ENCODE data around the gene GRM7. TPM values are rescaled to one million over a fixed set of nuclear protein-coding genes. Genes with fewer than 3 reads are reported as not detected.
A peak's percentile ranks its signal among the peaks of the same experiment; 100 is the strongest.

Gene GRM7
- total and polyA plus RNA-seq, 2 experiments from 2014 or later: 0.62 to 1.7 TPM

- no peaks in the 10 kb centered on the region for H3K27me3 ChIP-seq
- no peaks in the 10 kb centered on the region for H3K9me3 ChIP-seq (ENCODE audit: low read depth)
- no peak overlapping the region for H3K4me3 ChIP-seq
These were observed 749.7 kb downstream of the GRM7 start for GRCh38 chr3:7610634-7611033.

GRCh38 chr3:7615043-7615442, 754.1 kb downstream of the GRM7 start:
- peaks cover 28% of the 10 kb centered on the region for H3K4me1 ChIP-seq (ENCODE audit: low read depth)
- no peaks in the 10 kb centered on the region for H3K9me3 ChIP-seq (ENCODE audit: low read depth)

More at GRCh38 chr3:7610634-7611033, 749.7 kb downstream of the GRM7 start:
- TF ChIP-seq CTCF (IDR thresholded peaks at IDR 0.05; ENCODE audit: low read depth, low read length): no peak
- no peak for DNase-seq (ENCODE audit: low read depth in 1 of 2, low spot score in 1 of 2)
- Histone ChIP-seq H3K36me3 (no peaks in the 10 kb centered on the region), H3K27ac (no peak overlapping the region), H3K4me1 (ENCODE audit: low read depth) (no peaks in the 10 kb centered on the region)

GRCh38 chr3:7618606-7619005, 757.7 kb downstream of the GRM7 start:
- Histone ChIP-seq H3K27me3 (no peaks in the 10 kb centered on the region), H3K4me3 (no peak overlapping the region), H3K9me3 (ENCODE audit: low read depth) (no peaks in the 10 kb centered on the region), H3K36me3 (no peaks in the 10 kb centered on the region), H3K27ac (no peak overlapping the region), H3K4me1 (ENCODE audit: low read depth) (peaks cover 28% of the 10 kb centered on the region)
- DNase-seq (ENCODE audit: low read depth in 1 of 2, low spot score in 1 of 2): peak in 1 of 2 donors; percentile 2
- TF ChIP-seq CTCF (IDR thresholded peaks at IDR 0.05; ENCODE audit: low read depth, low read length): no peak

More at GRCh38 chr3:7615043-7615442, 754.1 kb downstream of the GRM7 start:
- Histone ChIP-seq H3K36me3 (no peaks in the 10 kb centered on the region), H3K27ac (no peak overlapping the region), H3K4me3 (no peak overlapping the region), H3K27me3 (no peaks in the 10 kb centered on the region)
- no peak for DNase-seq (ENCODE audit: low read depth in 1 of 2, low spot score in 1 of 2)
- TF ChIP-seq CTCF (IDR thresholded peaks at IDR 0.05; ENCODE audit: low read depth, low read length): no peak

DNA sequence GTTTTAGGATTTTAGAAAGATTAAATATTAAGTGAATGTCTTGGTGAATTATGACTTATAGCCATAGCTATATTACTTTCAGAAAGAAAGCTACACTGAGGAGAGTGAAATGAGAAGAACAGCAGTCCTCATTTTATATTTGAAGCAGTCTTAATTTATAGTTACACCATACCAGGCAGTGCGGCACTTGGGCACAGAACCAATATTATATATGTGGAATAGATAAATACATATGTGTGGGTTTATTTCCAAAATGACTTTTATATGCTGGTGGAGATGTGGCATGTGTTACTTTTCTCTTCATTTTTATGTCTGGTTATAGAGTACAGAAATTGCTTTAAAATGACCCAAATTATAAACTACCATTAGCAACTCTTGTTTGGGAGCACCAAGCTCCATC, 759.5 kb downstream of the GRM7 start:
- no peak for TF ChIP-seq CTCF (IDR thresholded peaks at IDR 0.05; ENCODE audit: low read depth, low read length)
- H3K36me3 ChIP-seq: no peaks in the 10 kb centered on the region

DNA sequence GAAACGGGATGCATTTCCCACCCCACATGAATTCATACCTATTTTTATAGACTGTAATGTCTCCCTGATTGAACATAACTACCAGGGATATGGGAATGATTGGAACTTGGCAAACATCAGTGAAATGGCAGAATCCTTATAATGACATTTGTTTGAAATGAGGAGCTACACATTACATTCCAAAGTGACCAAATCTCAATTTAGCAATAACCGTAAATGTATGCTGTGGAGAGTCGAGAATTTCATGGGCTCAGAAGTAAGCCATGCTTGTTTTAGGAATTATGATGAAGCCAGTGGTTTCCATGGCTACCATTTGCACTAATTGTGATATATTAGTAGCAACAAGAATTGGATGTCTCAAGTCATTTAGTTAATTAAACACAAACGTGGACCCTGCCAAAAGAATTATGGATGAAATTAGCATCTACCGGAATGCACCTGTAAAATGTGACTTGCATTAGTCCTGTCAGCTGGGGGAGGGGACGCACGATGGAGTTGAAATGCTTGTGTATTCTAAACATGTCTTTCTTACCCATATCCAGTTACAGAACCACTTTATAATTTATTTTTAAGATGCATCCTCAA, 760.2 kb downstream of the GRM7 start:
- TF ChIP-seq CTCF (IDR thresholded peaks at IDR 0.05; ENCODE audit: low read depth, low read length): no peak
- no peak overlapping the region for H3K27ac ChIP-seq

More for the DNA sequence above, 759.5 kb downstream of the GRM7 start:
- H3K27me3 ChIP-seq: no peaks in the 10 kb centered on the region
- H3K9me3 ChIP-seq (ENCODE audit: low read depth): no peaks in the 10 kb centered on the region
- H3K4me1 ChIP-seq (ENCODE audit: low read depth): peaks cover 28% of the 10 kb centered on the region
- H3K27ac ChIP-seq: no peak overlapping the region
- H3K4me3 ChIP-seq: no peak overlapping the region
- DNase-seq (ENCODE audit: low read depth in 1 of 2, low spot score in 1 of 2): no peak

More for the DNA sequence above, 760.2 kb downstream of the GRM7 start:
- DNase-seq (ENCODE audit: low read depth in 1 of 2, low spot score in 1 of 2): no peak
- Histone ChIP-seq H3K36me3 (no peaks in the 10 kb centered on the region), H3K27me3 (no peaks in the 10 kb centered on the region), H3K4me3 (no peak overlapping the region), H3K4me1 (ENCODE audit: low read depth) (peaks cover 28% of the 10 kb centered on the region), H3K9me3 (ENCODE audit: low read depth) (no peaks in the 10 kb centered on the region)
